ENCODE results near the gene E2F1.

Gene E2F1

GRCh38 chr20:33669873-33670640, 16.1 kb downstream of the E2F1 start:
- no peak for DNase-seq

- no peak for DNase-seq
Observed at GRCh38 chr20:33669224-33669623, 17.0 kb downstream of the E2F1 start.

- no peak for DNase-seq
Observed at GRCh38 chr20:33668466-33669155, 17.6 kb downstream of the E2F1 start.

- DNase-seq = peak; percentile 79
Observed at GRCh38 chr20:33667676-33668465, 18.3 kb downstream of the E2F1 start.

- no peak for DNase-seq
Observed at GRCh38 chr20:33667245-33667675, 18.9 kb downstream of the E2F1 start.

GRCh38 chr20:33666293-33667244, 19.6 kb downstream of the E2F1 start, which contains the start of gene ACTL10:
ACTL10 (plus strand) TSS chr20:33666943; CDS start chr20:33667498, 555 bp downstream.
- peak; percentile 99 for DNase-seq

GRCh38 chr20:33664762-33665144, 21.4 kb downstream of the E2F1 start:
- no peak for DNase-seq

GRCh38 chr20:33664085-33664761, 22.0 kb downstream of the E2F1 start:
- no peak for DNase-seq

- DNase-seq = peak; percentile 87
Observed at GRCh38 chr20:33663161-33664084, 22.8 kb downstream of the E2F1 start.

GRCh38 chr20:33662172-33662571, 24.0 kb downstream of the E2F1 start, which contains the start of gene C20orf144:
C20orf144 (plus strand) TSS chr20:33662327; CDS start chr20:33662346, 19 bp downstream.
- DNase-seq = no peak

GRCh38 chr20:33660685-33661058, 25.5 kb downstream of the E2F1 start:
- DNase-seq = no peak

GRCh38 chr20:33660035-33660684, 26.0 kb downstream of the E2F1 start:
- no peak for DNase-seq

GRCh38 chr20:33659341-33660034, 26.7 kb downstream of the E2F1 start:
- DNase-seq = no peak

- DNase-seq = no peak
Observed at GRCh38 chr20:33658929-33659328, 27.3 kb downstream of the E2F1 start.

- DNase-seq = no peak
Observed at GRCh38 chr20:33658510-33658909, 27.7 kb downstream of the E2F1 start.

GRCh38 chr20:33657704-33658095, 28.5 kb downstream of the E2F1 start:
- DNase-seq = no peak

GRCh38 chr20:33656783-33657703, 29.1 kb downstream of the E2F1 start:
- DNase-seq = no peak

Data from OCI-M1 (cell line).